Memory B cell (primary cell): ENCODE data around the gene DLGAP4.

Experiments
- ATAC-seq: fragments of 150-1000 bp; cut with Tn5 transposase; 2 replicates; pipeline ENCODE4 v1.10.0; 2021; ENCODE audit warnings: low read depth, mild to moderate bottlenecking, moderate library complexity
- DNase-seq, 2 donors: peaks; one replicate each; pipeline ENCODE4 v3.0.0; 2022; ENCODE audit warnings: low spot score in 2 of 2
- H3K27ac Mint-ChIP-seq: one replicate; pipeline ENCODE4 v1.8.0; 2022; ENCODE audit warnings: mild to moderate bottlenecking, moderate library complexity, mixed read lengths
- H3K27me3 Mint-ChIP-seq: one replicate; pipeline ENCODE4 v1.8.0; 2022; ENCODE audit warnings: mixed read lengths
- H3K36me3 Mint-ChIP-seq: one replicate; pipeline ENCODE4 v1.8.0; 2022; ENCODE audit warnings: mild to moderate bottlenecking, mixed read lengths
- H3K4me1 Mint-ChIP-seq: one replicate; pipeline ENCODE4 v1.8.0; 2022; ENCODE audit warnings: mixed read lengths
- H3K4me3 Mint-ChIP-seq: one replicate; pipeline ENCODE4 v1.8.0; 2022; ENCODE audit warnings: mild to moderate bottlenecking, moderate library complexity, mixed read lengths
- H3K9me3 Mint-ChIP-seq: one replicate; pipeline ENCODE4 v1.8.0; 2022; ENCODE audit warnings: mixed read lengths

DLGAP4 gene

DNA sequence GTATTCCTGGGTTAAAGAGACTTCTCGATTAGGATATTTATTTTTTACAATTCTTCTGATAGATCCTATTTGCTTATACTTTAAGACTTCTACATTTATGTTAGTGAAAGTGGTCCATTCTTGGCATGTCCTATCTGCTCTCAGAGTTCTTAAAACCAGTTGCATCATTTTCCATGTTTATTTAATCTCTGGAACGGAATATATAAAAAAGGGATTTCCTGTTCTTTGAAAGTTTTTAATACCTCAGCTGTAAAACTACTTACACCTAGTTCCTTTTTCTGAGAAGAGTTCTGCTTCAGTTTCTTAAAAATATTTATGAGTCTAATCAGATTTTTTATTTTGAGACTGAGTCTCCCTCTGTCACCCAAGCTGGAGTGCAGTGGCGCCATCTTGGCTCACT is 217.2 kb downstream of the DLGAP4 start:
- H3K27me3 Mint-ChIP-seq = no peaks in the 10 kb centered on the region
- DNase-seq = no peak
- peaks cover 3% of the 10 kb centered on the region for H3K4me1 Mint-ChIP-seq
- peaks cover 26% of the 10 kb centered on the region for H3K36me3 Mint-ChIP-seq
- no peaks in the 10 kb centered on the region for H3K9me3 Mint-ChIP-seq
- H3K4me3 Mint-ChIP-seq = no peak overlapping the region
- ATAC-seq = no peak
- H3K27ac Mint-ChIP-seq = peak overlapping the region; percentile 45

DNA sequence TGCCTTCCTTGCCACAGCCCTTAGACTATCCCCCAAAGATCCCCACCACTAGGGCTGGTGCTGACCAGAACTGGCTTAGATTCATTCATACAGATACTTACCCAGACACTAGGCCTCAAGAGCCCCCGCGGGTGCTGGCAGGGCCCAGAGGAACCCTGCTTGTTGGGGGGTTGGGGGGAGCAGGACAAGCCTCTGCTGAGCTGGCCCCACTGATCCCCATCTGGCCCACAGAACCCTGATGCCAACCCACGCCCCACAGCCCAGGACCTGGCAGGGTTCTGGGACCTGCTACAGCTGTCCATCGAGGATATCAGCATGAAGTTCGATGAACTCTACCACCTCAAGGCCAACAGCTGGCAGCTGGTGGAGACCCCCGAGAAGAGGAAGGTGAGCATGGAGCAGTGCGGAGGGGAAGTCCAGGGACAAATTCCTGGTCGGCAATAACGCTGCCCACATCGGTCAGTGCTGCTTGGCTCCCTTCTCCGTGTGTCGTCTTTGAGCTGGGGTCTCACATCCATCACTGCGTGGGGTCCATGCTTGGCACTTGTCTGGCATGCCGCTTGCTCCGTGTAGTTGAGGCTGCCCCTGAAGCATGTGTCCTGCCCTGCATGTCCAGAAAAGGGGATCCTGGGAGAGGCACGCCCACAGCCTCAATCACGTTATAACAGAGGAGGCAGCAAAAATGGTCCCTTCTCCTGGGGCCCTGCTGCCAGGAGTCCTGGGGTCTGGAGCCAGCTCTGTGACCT is 219.7 kb downstream of the DLGAP4 start:
- H3K36me3 Mint-ChIP-seq = peaks cover 23% of the 10 kb centered on the region

DNA sequence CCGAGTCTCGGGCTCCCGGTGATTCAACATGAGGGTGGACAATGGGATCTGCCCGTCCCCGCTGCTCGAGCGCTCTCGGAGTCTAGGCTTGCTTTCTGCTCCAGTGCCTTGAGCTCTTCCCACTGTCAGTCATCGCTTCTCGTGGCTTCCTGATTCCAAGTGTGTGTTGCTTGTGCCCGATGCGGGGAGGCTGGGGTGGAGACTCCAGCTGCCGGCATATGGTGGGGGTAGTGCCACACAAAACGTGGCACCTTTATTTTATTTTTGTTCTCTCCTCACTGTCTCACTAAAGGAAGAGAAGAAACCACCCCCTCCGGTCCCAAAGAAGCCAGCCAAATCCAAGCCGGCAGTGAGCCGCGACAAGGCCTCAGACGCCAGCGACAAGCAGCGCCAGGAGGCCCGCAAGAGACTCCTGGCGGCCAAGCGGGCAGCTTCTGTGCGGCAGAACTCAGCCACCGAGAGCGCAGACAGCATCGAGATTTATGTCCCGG is 220.4 kb downstream of the DLGAP4 start:
- H3K9me3 Mint-ChIP-seq = no peaks in the 10 kb centered on the region
- H3K4me3 Mint-ChIP-seq = no peak overlapping the region
- H3K36me3 Mint-ChIP-seq = peaks cover 22% of the 10 kb centered on the region
- no peaks in the 10 kb centered on the region for H3K27me3 Mint-ChIP-seq
- peaks cover 3% of the 10 kb centered on the region for H3K4me1 Mint-ChIP-seq
- DNase-seq (no peak), ATAC-seq (no peak)
- H3K27ac Mint-ChIP-seq = no peak overlapping the region

More for the DNA sequence above, 219.7 kb downstream of the DLGAP4 start:
- Mint-ChIP-seq H3K27me3 (no peaks in the 10 kb centered on the region), H3K4me3 (no peak overlapping the region), H3K4me1 (peaks cover 3% of the 10 kb centered on the region), H3K9me3 (no peaks in the 10 kb centered on the region), H3K27ac (no peak overlapping the region)
- DNase-seq = no peak
- no peak for ATAC-seq

DNA sequence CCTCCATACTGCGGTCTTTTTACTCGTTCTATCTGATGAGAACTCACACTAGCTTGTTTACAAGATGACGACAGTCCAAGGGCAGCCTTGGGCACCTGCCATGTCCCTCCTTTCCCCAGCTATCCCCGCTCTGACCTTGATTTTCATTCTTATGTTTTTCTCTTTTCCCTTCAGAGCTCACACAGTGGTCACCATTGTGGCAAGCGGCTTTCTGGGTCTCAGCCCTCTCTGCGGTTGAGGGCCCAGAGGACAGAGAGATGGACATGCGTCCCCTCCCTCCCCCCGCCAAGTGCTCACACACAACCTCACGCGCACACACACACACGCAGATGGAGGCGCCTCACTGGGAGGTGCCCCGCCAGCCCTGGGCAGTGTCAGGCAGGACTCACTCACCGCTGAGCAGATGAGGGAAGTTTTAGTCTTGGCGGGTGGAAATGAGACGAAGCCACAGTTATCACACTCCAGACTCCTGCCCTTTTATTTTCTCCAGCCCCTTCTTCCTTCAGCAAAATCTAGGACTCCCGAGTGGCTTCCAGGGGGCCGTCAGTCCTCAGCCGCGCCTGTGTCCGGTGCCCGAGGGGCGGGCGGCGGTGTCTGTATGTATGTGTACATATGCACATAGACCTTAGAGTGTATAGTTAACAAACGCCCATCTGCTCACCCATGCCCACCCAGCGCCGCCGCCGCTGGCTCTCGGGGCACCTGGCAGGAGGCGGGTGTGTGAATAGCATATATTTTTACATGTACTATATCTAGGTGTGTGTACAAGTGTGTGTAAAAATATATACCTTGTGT is 221.4 kb downstream of the DLGAP4 start:
- DNase-seq (no peak), ATAC-seq (no peak)
- Mint-ChIP-seq H3K4me1 (peaks cover 5% of the 10 kb centered on the region), H3K27me3 (no peaks in the 10 kb centered on the region), H3K27ac (peak overlapping the region; percentile 6), H3K36me3 (peaks cover 21% of the 10 kb centered on the region), H3K9me3 (no peaks in the 10 kb centered on the region), H3K4me3 (no peak overlapping the region)

DNA sequence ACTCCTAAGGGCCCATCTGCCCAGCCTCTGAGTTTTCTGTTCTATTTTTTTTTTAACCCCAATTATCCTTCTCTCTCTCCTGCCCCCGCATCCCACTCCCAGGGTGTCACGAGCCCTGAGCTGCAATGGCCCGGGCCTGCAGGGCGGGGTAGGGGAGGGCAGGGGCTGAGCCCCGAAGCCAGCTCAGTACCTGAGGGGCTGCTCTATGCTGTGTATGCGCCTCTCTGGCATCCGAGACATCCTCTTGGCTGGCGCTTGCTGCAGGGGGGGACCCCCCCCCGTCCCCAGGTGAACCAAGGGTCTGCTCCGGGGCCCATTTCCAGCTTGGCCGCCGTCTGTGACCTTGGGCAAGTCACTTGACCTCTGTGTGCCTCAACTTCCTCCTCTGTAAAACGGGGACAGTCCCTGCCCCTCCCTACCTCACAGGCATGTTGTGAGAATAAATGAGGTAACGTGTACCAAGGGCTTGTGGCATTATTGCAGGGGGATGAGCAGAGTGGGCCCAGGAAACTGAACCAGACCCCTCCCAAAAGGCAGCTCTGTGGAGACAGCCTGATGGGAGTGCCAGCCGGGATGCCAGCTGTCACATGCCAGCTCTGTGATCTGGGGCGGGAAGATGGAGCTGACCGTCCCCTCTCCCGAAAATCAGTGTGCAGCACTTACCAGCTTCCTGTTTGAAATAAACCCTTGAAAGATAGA is 222.2 kb downstream of the DLGAP4 start:
- Mint-ChIP-seq H3K27ac (peak overlapping the region; percentile 47), H3K27me3 (no peaks in the 10 kb centered on the region), H3K36me3 (peaks cover 21% of the 10 kb centered on the region), H3K9me3 (no peaks in the 10 kb centered on the region), H3K4me1 (peaks cover 4% of the 10 kb centered on the region), H3K4me3 (no peak overlapping the region)
- DNase-seq (no peak), ATAC-seq (no peak)

DNA sequence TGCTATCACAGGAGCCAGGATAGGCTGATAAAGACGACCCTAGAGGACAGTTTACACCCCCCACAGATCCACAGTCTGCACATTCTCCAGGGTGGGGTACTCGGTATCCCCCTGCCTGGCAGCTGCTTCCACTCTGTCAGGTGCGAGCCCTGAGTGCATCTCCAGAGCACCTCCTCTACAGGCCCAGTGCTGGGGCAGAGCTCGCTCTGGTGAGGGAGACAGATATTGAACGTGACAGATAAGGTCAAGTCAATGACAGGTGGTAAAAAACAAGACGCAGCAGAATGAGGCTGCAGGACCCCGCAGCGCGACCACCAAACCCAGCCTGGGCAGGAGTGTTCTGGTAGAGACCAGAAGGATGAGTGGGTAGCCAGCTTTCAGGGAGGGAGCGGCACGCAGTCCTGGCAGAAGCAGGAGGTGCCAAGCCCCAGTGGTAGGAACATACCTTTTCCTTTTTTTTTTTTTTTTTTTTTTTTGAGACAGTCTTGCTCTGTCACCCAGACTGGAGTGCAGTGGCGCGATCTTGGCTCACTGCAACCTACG is 222.8 kb downstream of the DLGAP4 start:
- H3K27ac Mint-ChIP-seq = peak overlapping the region; percentile 47
- ATAC-seq = no peak

DNA sequence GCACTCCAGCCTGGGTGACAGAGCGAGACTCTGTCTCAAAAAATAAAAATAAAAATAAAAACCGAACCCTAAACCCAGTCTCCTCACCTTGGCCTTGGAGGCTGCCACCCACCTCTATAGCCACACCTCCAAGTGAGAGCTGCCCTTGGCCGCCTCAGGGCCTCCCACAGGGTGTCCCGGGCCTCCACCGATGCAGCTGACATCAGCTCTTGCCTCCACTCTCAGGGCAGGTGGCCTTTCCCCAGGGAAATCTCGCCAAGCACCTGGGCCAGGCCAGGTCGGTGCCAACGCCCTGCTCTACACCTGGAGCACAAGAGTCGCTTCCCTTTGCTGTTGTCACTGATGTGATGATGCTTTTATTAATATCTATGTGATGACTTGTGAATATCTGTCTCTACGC is 226.2 kb downstream of the DLGAP4 start:
- Mint-ChIP-seq H3K36me3 (peaks cover 7% of the 10 kb centered on the region), H3K4me1 (peaks cover 4% of the 10 kb centered on the region), H3K27ac (no peak overlapping the region), H3K9me3 (no peaks in the 10 kb centered on the region), H3K27me3 (no peaks in the 10 kb centered on the region), H3K4me3 (no peak overlapping the region)
- DNase-seq (no peak), ATAC-seq (no peak)

More for the DNA sequence above, 222.8 kb downstream of the DLGAP4 start:
- Mint-ChIP-seq H3K4me3 (no peak overlapping the region), H3K9me3 (no peaks in the 10 kb centered on the region), H3K27me3 (no peaks in the 10 kb centered on the region), H3K36me3 (peaks cover 21% of the 10 kb centered on the region), H3K4me1 (peaks cover 4% of the 10 kb centered on the region)
- DNase-seq = no peak

DNA sequence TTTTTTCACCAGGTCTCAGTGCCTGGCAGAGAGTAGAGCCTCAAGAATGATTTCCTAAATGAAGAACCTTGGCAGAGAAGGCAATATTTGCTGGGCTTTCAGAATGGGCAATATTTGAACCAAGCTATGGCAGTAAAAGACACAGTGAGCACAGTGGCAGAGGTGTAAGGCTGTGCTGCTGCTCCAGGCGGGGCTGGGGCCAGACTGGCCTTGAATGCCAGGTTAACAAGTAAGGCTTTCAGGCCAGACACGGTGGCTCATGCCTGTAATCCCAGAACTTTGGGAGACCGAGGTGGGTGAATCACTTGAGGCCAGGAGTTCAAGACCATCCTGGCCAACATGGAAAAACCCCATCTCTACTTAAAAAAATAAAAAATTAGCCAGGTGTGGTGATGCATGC is 226.7 kb downstream of the DLGAP4 start:
- no peak overlapping the region for H3K27ac Mint-ChIP-seq
- no peaks in the 10 kb centered on the region for H3K9me3 Mint-ChIP-seq
- H3K36me3 Mint-ChIP-seq = peaks cover 3% of the 10 kb centered on the region
- ATAC-seq (no peak), DNase-seq (no peak)
- no peaks in the 10 kb centered on the region for H3K27me3 Mint-ChIP-seq
- H3K4me3 Mint-ChIP-seq = no peak overlapping the region
- peaks cover 4% of the 10 kb centered on the region for H3K4me1 Mint-ChIP-seq

DNA sequence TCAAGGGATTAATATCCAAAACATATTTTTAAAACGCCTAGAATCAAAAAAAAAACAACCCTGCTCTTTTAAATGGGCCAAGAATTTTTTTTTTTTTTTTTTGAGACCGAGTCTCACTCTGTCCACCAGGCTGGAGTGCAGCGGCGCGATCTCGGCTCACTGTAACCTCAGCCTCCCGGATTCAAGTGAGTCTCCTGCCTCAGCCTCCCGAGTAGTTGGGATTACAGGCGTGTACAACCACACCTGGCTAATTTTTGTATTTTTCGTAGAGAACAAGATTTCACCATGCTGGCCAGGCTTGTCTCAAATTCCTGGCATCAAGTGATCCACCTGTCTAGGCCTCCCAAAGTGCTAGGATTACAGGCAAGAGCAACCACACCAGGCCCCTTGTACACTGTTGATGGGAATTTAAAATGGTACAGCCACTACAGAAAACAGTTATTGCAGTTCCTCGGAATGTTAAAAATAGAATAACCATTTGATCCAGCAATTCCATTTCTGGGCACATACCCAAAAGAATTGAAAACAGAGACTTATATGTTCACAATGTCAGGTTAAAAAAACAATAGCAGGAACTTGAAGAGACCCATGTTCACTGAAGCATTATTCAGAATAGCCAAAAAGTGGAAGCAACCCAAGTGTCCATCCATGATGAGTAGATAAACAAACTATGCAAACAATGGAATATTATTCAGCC is 232.0 kb downstream of the DLGAP4 start:
- peaks cover 7% of the 10 kb centered on the region for H3K4me1 Mint-ChIP-seq
- DNase-seq = no peak
- H3K36me3 Mint-ChIP-seq = no peaks in the 10 kb centered on the region
- H3K9me3 Mint-ChIP-seq = no peaks in the 10 kb centered on the region
- no peak overlapping the region for H3K4me3 Mint-ChIP-seq
- ATAC-seq = no peak
- H3K27me3 Mint-ChIP-seq = no peaks in the 10 kb centered on the region
- no peak overlapping the region for H3K27ac Mint-ChIP-seq

DNA sequence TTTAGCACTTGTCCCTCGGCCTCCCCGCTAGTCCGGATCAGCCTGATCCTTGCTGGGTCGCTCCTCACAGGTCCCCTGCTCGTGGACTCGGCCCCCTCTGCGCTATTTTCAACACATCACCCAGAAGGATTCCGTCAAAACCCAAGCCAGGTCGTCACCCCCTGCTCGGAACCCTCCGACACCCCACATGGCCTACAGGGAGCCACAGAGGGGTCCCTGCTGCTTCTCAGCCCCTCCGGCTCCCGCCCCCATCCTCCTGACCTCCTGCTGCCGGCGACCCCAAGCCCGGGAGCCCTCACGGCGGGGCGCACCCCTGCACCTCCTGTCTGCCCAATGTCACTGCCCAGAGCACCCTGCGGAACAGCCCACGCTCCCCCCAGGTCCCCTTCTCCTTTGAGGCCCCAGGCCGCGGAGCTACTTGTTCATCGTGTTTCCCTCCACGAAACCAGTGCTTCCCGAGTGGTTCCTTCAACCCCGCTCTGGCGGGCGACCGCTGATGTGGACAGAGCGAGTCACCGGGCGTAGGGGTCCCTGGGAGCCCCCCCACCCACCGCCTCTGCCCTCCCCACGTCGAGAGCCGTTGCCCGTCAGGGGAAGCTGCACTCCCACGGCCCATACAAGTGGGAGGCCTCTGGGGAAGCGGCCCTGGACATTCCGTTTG is 234.5 kb downstream of the DLGAP4 start:
- peak overlapping the region; percentile 74 for H3K4me3 Mint-ChIP-seq
- H3K27me3 Mint-ChIP-seq = no peaks in the 10 kb centered on the region
- no peak for DNase-seq
- no peak for ATAC-seq
- H3K4me1 Mint-ChIP-seq = peaks cover 9% of the 10 kb centered on the region
- no peaks in the 10 kb centered on the region for H3K36me3 Mint-ChIP-seq
- H3K27ac Mint-ChIP-seq = peak overlapping the region; percentile 55
- H3K9me3 Mint-ChIP-seq = no peaks in the 10 kb centered on the region

DNA sequence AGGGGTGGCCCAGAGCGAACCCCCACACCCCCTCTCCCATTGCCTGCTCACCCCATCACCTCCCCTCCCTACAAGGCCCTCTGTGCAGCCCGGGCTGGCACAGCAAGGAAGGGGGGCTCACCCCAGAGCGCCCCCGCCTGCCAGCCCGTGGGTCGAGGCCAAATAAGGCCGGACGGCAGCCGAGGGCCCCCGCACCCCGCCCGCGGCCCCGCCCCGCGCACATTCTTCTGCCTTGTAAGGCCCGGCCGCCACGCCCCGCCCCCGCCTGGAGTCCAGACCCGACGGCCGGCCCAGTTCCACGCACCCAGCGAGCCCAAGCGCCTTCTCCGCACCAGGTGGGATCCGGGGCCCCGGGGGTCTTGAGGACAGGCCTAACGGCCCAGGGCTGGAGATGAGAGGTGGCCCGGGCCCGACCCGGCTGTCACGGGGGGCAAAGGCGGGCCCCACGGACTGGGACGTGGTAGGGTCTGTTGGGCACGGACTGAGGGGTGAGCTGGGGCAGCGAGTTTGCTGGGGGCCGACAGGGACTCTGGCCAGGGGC is 235.2 kb downstream of the DLGAP4 start, which contains the start of gene MYL9:
Gene MYL9 (plus strand): TSS at position 293 of the 541 bp plus-strand sequence. CDS start 3,366 bp downstream, outside the sequence.
- H3K27ac Mint-ChIP-seq = peak within 1 kb of the TSS; percentile 55
- DNase-seq (peak in 1 of 2 donors; percentile 23), ATAC-seq (peak; percentile 83)
- H3K4me3 Mint-ChIP-seq = peak within 1 kb of the TSS; percentile 74
- no peaks in the 10 kb centered on the region for H3K27me3 Mint-ChIP-seq
- H3K9me3 Mint-ChIP-seq = no peaks in the 10 kb centered on the region
- no peaks in the 10 kb centered on the region for H3K36me3 Mint-ChIP-seq
- H3K4me1 Mint-ChIP-seq = peaks cover 9% of the 10 kb centered on the region

DNA sequence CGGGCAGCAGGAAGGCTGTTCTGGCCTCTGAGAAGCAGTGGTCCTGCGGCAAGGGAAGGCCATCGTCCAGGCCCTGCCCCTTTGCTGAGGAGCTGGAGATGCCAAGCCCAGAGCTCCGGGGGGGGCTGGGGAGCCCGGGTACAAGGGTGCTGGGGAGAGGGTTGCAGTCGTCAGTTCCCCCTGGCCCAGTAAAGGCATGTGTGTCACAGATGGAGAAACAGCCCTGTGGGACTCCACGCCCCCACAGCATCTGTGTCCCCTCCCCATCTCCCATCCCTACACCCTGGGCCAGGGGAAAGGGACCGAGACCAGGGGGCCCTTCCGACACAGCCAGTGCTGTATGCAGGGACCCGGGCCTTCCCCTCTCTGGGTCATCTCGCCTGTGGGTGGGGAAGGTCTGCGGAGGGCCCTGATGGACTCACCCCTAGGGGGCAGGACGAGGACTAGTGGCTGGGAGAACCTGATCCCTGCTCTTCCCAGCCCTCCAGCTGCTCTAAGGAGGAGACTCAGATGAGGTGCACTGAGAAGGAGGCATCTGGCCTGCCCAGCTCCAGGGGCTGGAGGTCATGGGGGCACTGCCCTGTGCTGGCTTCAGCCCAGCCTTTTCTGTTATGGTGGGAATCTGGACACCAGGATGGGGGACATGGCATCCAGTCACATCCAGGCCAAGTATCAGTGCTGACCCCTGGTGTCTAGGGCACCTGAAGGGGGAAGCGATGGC is 235.8 kb downstream of the DLGAP4 start:
- ATAC-seq (peak; percentile 31), DNase-seq (peak in 1 of 2 donors; percentile 9)
- Mint-ChIP-seq H3K4me1 (peaks cover 9% of the 10 kb centered on the region), H3K27ac (peak overlapping the region; percentile 55), H3K27me3 (no peaks in the 10 kb centered on the region), H3K9me3 (no peaks in the 10 kb centered on the region), H3K4me3 (peak overlapping the region; percentile 74), H3K36me3 (no peaks in the 10 kb centered on the region)
